ENCODE results near the gene CDK18.

DNA sequence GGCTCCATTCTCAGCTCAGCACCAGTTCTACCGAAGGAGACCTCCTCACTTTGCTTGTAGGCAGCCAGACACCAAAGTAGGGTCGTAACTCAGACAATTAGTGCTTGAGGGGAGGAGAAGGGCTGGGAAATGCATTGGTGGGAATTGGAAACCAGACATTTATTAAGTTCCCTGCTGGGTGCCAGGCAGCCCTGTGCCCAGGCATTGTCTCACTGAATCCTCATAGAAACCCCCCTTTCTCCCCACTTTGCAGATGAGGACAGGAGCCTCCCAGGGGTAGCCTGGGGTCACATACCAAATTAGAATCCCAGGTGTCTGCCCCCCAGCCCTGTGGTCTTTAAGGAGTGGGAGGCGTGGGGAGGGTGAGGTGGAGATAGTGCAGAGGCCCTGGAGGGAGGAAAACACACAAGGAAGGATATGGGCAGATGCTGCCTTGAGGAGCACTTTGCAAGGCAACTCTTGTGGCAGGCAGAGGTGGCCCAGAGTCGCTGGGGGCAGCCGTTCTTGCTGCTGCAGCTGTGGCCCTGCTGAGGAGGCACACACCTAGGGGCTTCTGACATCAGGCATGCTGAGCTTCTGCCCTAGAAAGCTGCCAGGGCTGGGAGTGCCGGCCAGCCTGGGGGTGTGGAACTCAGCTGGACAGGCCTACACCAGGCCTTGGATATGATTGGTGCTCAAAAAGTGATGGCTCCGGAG, 29.4 kb downstream of the CDK18 start:
- TF ChIP-seq CTCF (IDR thresholded peaks at IDR 0.05) (no peak), POLR2A (IDR thresholded peaks at IDR 0.05) (no peak)

Measured in uterus (tissue), 2 donors.